GM13976 (cell line): ENCODE results near the gene IPO8.

Experiments
- DNase-seq: peaks from one replicate; pipeline ENCODE4 v3.0.0; 2012; ENCODE audit warnings: low spot score
- CTCF ChIP-seq: IDR thresholded peaks from 2 replicates; pipeline ENCODE4 v1.5.1; 2012; ENCODE audit warnings: borderline replicate concordance, mild to moderate bottlenecking; ENCODE audit not compliant: insufficient read depth; ENCODE audit errors: extremely low read depth, missing control alignments, control extremely low read depth
- in situ Hi-C: fragments of 300-500 bp; cut with MboI; formaldehyde crosslinking; loops from one replicate; pipeline ENCODE4 v1.12.0; 2022; ENCODE audit warnings: low sequenced_read_pairs, mixed read lengths, inconsistent platforms; ENCODE audit not compliant: unreplicated experiment

IPO8 gene

GRCh38 chr12:30695199-30696102, at the start of gene IPO8:
TSS of gene IPO8 (minus strand) at chr12:30695869. CDS start at chr12:30695647, 222 bp downstream.
- peak; percentile 95 for DNase-seq
- no peak for TF ChIP-seq CTCF
- in situ Hi-C loops = no loop called here

- no peak for TF ChIP-seq CTCF
- DNase-seq = no peak
- in situ Hi-C loops = no loop called here
These were observed 48.7 kb upstream of the IPO8 start for GRCh38 chr12:30744321-30744720.

- no peak for TF ChIP-seq CTCF
- in situ Hi-C loops = no loop called here
- no peak for DNase-seq
These were observed 44.6 kb upstream of the IPO8 start for GRCh38 chr12:30740274-30740673.

GRCh38 chr12:30739020-30739419, 43.4 kb upstream of the IPO8 start:
- in situ Hi-C loops = no loop called here
- no peak for TF ChIP-seq CTCF
- DNase-seq = no peak

GRCh38 chr12:30732954-30733637, 37.4 kb upstream of the IPO8 start:
- DNase-seq = no peak
- no peak for TF ChIP-seq CTCF
- in situ Hi-C loops = no loop called here

- TF ChIP-seq CTCF = no peak
- in situ Hi-C loops = no loop called here
- DNase-seq = no peak
These were observed 34.3 kb upstream of the IPO8 start for GRCh38 chr12:30730011-30730410.
